Neural cell (in vitro differentiated cells): ENCODE data around the gene TEX19.

Experiments
- MXI1 ChIP-seq: fragments of 450-650 bp; conservative IDR thresholded peaks from 2 replicates; pipeline ENCODE4 v1.6.1; 2014; ENCODE audit warnings: antibody characterized with exemption, mild to moderate bottlenecking; ENCODE audit not compliant: poor library complexity, severe bottlenecking
- POLR2AphosphoS5 ChIP-seq: IDR thresholded peaks from 2 replicates; pipeline ENCODE4 v1.6.1; 2012
- RAD21 ChIP-seq: fragments of 450-650 bp; conservative IDR thresholded peaks from 2 replicates; pipeline ENCODE4 v1.6.1; 2014; ENCODE audit warnings: antibody characterized with exemption, mild to moderate bottlenecking, moderate library complexity
- REST ChIP-seq: IDR thresholded peaks from 2 replicates; pipeline ENCODE4 v1.6.1; 2012; ENCODE audit warnings: borderline replicate concordance
- TF ChIP-seq, protein P1 (sequence below): fragments of 450-650 bp; IDR thresholded peaks from 2 replicates; pipeline ENCODE4 v1.5.1; 2014; ENCODE audit warnings: antibody characterized with exemption, mild to moderate bottlenecking, moderate library complexity; ENCODE audit not compliant: poor library complexity, severe bottlenecking

DNA sequence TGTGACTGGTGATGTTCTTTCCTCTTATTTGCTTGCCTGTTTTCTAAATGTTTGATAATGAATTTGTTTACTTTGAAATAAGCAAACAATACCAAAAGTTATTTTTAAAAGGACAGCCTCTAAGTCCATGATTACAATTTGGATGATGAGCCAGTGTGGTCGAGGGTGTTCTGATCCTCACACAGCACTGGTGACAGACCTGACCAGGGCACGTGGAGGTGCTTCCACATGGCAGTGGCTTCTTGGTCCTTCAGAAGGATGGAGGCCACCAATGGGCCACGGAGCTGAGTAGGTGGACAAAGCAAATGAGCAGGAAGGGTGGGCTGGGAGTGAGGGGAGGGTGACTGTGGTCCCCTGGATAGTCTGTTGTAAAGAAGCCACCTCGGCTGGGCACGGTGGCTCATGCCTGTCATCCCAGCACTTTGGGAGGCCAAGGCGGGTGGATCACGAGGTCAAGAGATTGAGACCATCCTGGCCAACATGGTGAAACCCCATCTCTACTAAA lies 4.2 kb upstream of the TEX19 start:
- TF ChIP-seq, protein P1, sequence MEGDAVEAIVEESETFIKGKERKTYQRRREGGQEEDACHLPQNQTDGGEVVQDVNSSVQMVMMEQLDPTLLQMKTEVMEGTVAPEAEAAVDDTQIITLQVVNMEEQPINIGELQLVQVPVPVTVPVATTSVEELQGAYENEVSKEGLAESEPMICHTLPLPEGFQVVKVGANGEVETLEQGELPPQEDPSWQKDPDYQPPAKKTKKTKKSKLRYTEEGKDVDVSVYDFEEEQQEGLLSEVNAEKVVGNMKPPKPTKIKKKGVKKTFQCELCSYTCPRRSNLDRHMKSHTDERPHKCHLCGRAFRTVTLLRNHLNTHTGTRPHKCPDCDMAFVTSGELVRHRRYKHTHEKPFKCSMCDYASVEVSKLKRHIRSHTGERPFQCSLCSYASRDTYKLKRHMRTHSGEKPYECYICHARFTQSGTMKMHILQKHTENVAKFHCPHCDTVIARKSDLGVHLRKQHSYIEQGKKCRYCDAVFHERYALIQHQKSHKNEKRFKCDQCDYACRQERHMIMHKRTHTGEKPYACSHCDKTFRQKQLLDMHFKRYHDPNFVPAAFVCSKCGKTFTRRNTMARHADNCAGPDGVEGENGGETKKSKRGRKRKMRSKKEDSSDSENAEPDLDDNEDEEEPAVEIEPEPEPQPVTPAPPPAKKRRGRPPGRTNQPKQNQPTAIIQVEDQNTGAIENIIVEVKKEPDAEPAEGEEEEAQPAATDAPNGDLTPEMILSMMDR, result no peak
- TF ChIP-seq MXI1, result no peak
- no peak for TF ChIP-seq RAD21
- no peak for TF ChIP-seq REST
- TF ChIP-seq POLR2AphosphoS5, result no peak
